H1 (cell line): ENCODE results near the gene SLC13A2. TPM values are rescaled to one million over a fixed set of nuclear protein-coding genes. Genes with fewer than 3 reads are reported as not detected.

ENCODE experiments used
- CTCF ChIA-PET: fragments of 300-600 bp; sonication (Branson Sonifier 250); formaldehyde crosslinking; loops from one replicate; lab custom pipeline; 2021; ENCODE audit not compliant: partially characterized antibody; lab: Charles Lee
- POLR2A ChIA-PET: fragments of 300-600 bp; sonication (Branson Sonifier 250); formaldehyde crosslinking; loops from one replicate; lab custom pipeline; 2021; ENCODE audit warnings: inconsistent platforms; ENCODE audit not compliant: partially characterized antibody; lab: Charles Lee
- DNase-seq, 2 experiments: peaks; one replicate each; pipeline versions ENCODE4 v3.0.0 to v3.0.0-alpha.2; 2010 to 2022; ENCODE audit warnings: low spot score in 2 of 2, low read depth in 1 of 2, mixed read lengths in 1 of 2
- FAIRE-seq: peaks from 2 replicates; lab custom pipeline; 2011; peaks lifted over from hg19 to GRCh38; lab: Jason Lieb, UNC
- H2AFZ ChIP-seq: 2 replicates; pipeline ENCODE4 v1.8.1; 2012; ENCODE audit warnings: low read length, inconsistent platforms
- H2AK5ac ChIP-seq: 2 replicates; pipeline ENCODE4 v1.6.1; 2013; ENCODE audit warnings: low read depth, low read length
- H2BK120ac ChIP-seq: replicated peaks from 2 replicates; pipeline ENCODE3; 2013; ENCODE audit warnings: low read depth, low read length, inconsistent platforms
- H2BK12ac ChIP-seq: 2 replicates; pipeline ENCODE4 v1.6.1; 2013; ENCODE audit warnings: low read depth, low read length
- H2BK15ac ChIP-seq: 2 replicates; pipeline ENCODE4 v1.6.1; 2013; ENCODE audit warnings: low read length
- H2BK20ac ChIP-seq: 2 replicates; pipeline ENCODE4 v1.6.1; 2013; ENCODE audit warnings: low read length
- H2BK5ac ChIP-seq: 2 replicates; pipeline ENCODE4 v1.6.1; 2013; ENCODE audit warnings: low read depth, low read length
- H3K14ac ChIP-seq: 2 replicates; pipeline ENCODE4 v1.6.1; 2013; ENCODE audit warnings: inconsistent platforms; ENCODE audit not compliant: insufficient read length
- H3K18ac ChIP-seq: 2 replicates; pipeline ENCODE4 v1.6.1; 2013; ENCODE audit warnings: low read length; ENCODE audit errors: extremely low read depth
- H3K23ac ChIP-seq: 2 replicates; pipeline ENCODE4 v1.6.1; 2013; ENCODE audit warnings: inconsistent platforms; ENCODE audit not compliant: insufficient read length
- H3K23me2 ChIP-seq: 2 replicates; pipeline ENCODE4 v1.6.1; 2013; ENCODE audit warnings: low read depth, low read length
- H3K27ac ChIP-seq: 2 replicates; pipeline ENCODE4 v1.6.1; 2011; ENCODE audit warnings: low read depth, low read length, inconsistent platforms
- H3K27me3 ChIP-seq, 4 experiments: replicated peaks in 1 of 4; 1 replicate in 1 of 4; 2 replicates in 3 of 4; pipeline versions ENCODE4 v1.6.1 to v1.8.1; 2011 to 2013; ENCODE audit warnings: low read length in 3 of 4, mild to moderate bottlenecking in 3 of 4, inconsistent platforms in 2 of 4, mixed read lengths in 2 of 4, moderate library complexity in 1 of 4; ENCODE audit not compliant: control insufficient read depth in 3 of 4, insufficient read depth in 3 of 4; ENCODE audit errors: extremely low read depth in 1 of 4
- H3K36me3 ChIP-seq, 4 experiments: 2 replicates each; pipeline versions ENCODE4 v1.6.1 to v1.8.1; 2011 to 2013; ENCODE audit warnings: mild to moderate bottlenecking in 4 of 4, low read length in 3 of 4, moderate library complexity in 2 of 4, control low read depth in 1 of 4, inconsistent platforms in 1 of 4; ENCODE audit not compliant: insufficient read depth in 4 of 4, control insufficient read depth in 2 of 4
- H3K4ac ChIP-seq: replicated peaks from 2 replicates; pipeline ENCODE3; 2013; ENCODE audit warnings: low read length, low read depth, mixed read lengths, inconsistent platforms; ENCODE audit not compliant: insufficient read length
- H3K4me1 ChIP-seq, 4 experiments: replicated peaks in 1 of 4; 1 replicate in 1 of 4; 2 replicates in 3 of 4; pipeline versions ENCODE4 v1.6.1 to v1.8.1; 2011 to 2013; ENCODE audit warnings: low read length in 3 of 4, inconsistent platforms in 2 of 4, mixed read lengths in 1 of 4; ENCODE audit not compliant: insufficient read depth in 4 of 4, control insufficient read depth in 3 of 4
- H3K4me2 ChIP-seq, 2 experiments: 2 replicates each; pipeline versions ENCODE4 v1.6.1 to v1.8.1; 2011 to 2013; ENCODE audit warnings: low read depth in 2 of 2, low read length in 2 of 2, control low read depth in 1 of 2, inconsistent platforms in 1 of 2, mild to moderate bottlenecking in 1 of 2; ENCODE audit not compliant: insufficient read depth in 1 of 2
- H3K4me3 ChIP-seq, 4 experiments: fragments of 200-600, 300-600 bp in 1 of 4; sonication (generic), shearing (Covaris generic), sonication (Bioruptor Twin) in 1 of 4; 2 replicates each; pipeline versions ENCODE4 v1.5.1 to v1.8.1; 2011 to 2016; ENCODE audit warnings: low read length in 4 of 4, low read depth in 3 of 4, control low read depth in 2 of 4, inconsistent platforms in 2 of 4, mild to moderate bottlenecking in 2 of 4, mixed read lengths in 1 of 4, moderate library complexity in 1 of 4; ENCODE audit not compliant: insufficient read depth in 2 of 4; ENCODE audit errors: extremely low read depth in 1 of 4
- H3K56ac ChIP-seq: replicated peaks from 2 replicates; pipeline ENCODE3; 2013; ENCODE audit warnings: low read depth, mild to moderate bottlenecking, mixed read lengths, low read length, inconsistent platforms; ENCODE audit not compliant: insufficient read length
- H3K79me1 ChIP-seq: 2 replicates; pipeline ENCODE4 v1.6.1; 2013; ENCODE audit warnings: low read depth, low read length, control low read depth
- H3K79me2 ChIP-seq, 2 experiments: 2 replicates each; pipeline versions ENCODE4 v1.6.1 to v1.8.1; 2012 to 2013; ENCODE audit warnings: low read length in 2 of 2, mild to moderate bottlenecking in 2 of 2, inconsistent platforms in 1 of 2; ENCODE audit not compliant: insufficient read depth in 2 of 2, control insufficient read depth in 1 of 2
- H3K9ac ChIP-seq, 4 experiments: replicated peaks in 1 of 4; 1 replicate in 1 of 4; 2 replicates in 3 of 4; pipeline versions ENCODE4 v1.6.1 to v1.8.1; 2011 to 2013; ENCODE audit warnings: low read depth in 3 of 4, low read length in 3 of 4, control low read depth in 2 of 4, mild to moderate bottlenecking in 2 of 4, moderate library complexity in 2 of 4, inconsistent platforms in 1 of 4; ENCODE audit errors: extremely low read depth in 1 of 4
- H3K9me3 ChIP-seq, 2 experiments: 2 replicates each; pipeline versions ENCODE4 v1.6.1 to v1.8.1; 2012 to 2013; ENCODE audit warnings: mild to moderate bottlenecking in 2 of 2, moderate library complexity in 2 of 2, control low read depth in 1 of 2, inconsistent platforms in 1 of 2, low read depth in 1 of 2, low read length in 1 of 2, mixed read lengths in 1 of 2; ENCODE audit not compliant: insufficient read depth in 2 of 2
- H4K20me1 ChIP-seq, 2 experiments: replicated peaks in 1 of 2; 2 replicates each; pipeline versions ENCODE3 to v1.8.1; 2011 to 2013; ENCODE audit warnings: inconsistent platforms in 2 of 2, low read length in 2 of 2, mild to moderate bottlenecking in 1 of 2; ENCODE audit not compliant: insufficient read depth in 2 of 2, control insufficient read depth in 1 of 2
- H4K5ac ChIP-seq: 2 replicates; pipeline ENCODE4 v1.6.1; 2013; ENCODE audit warnings: low read length, low read depth, mixed read lengths, inconsistent platforms; ENCODE audit not compliant: insufficient read length
- H4K8ac ChIP-seq: 2 replicates; pipeline ENCODE4 v1.8.0; 2013; ENCODE audit warnings: mild to moderate bottlenecking, moderate library complexity, low read length, inconsistent platforms; ENCODE audit not compliant: insufficient read depth; ENCODE audit errors: extremely low read depth
- H4K91ac ChIP-seq: replicated peaks from 2 replicates; pipeline ENCODE3; 2013; ENCODE audit warnings: low read length, mixed read lengths, inconsistent platforms; ENCODE audit not compliant: insufficient read length
- BCL11A ChIP-seq, 2 experiments: IDR thresholded peaks; one replicate each; pipeline ENCODE4 v1.6.1; 2011; ENCODE audit warnings: low read depth in 2 of 2, low read length in 2 of 2, mild to moderate bottlenecking in 2 of 2
- CBX8 ChIP-seq: fragments of 300-800, 300-1000 bp; sonication (generic); IDR thresholded peaks from 2 replicates; pipeline ENCODE4 v1.7.1; 2016; ENCODE audit warnings: low read depth, low read length, borderline replicate concordance
- NRF1 ChIP-seq: IDR thresholded peaks from 2 replicates; pipeline ENCODE4 v1.6.1; 2011; ENCODE audit warnings: mild to moderate bottlenecking, low read depth, low read length, improper control_type of control experiment
- POLR2AphosphoS5 ChIP-seq: IDR thresholded peaks from 2 replicates; pipeline ENCODE4 v1.6.1; 2011; ENCODE audit warnings: low read depth, low read length
- POU5F1 ChIP-seq: IDR thresholded peaks from 2 replicates; pipeline ENCODE4 v1.6.1; 2011; ENCODE audit warnings: low read depth, mild to moderate bottlenecking, low read length, moderate library complexity
- RAD21 ChIP-seq, 2 experiments: IDR thresholded peaks in 1 of 2; conservative IDR thresholded peaks in 1 of 2; 2 replicates each; pipeline ENCODE4 v1.6.1; 2011; ENCODE audit warnings: low read depth in 2 of 2, low read length in 2 of 2, improper control_type of control experiment in 1 of 2, inconsistent platforms in 1 of 2, mild to moderate bottlenecking in 1 of 2, moderate library complexity in 1 of 2
- SP1 ChIP-seq: IDR thresholded peaks from 2 replicates; pipeline ENCODE4 v1.6.1; 2011; ENCODE audit warnings: low read depth, low read length
- SP2 ChIP-seq: IDR thresholded peaks from 2 replicates; pipeline ENCODE4 v1.6.1; 2012; ENCODE audit warnings: mild to moderate bottlenecking, low read length, inconsistent platforms
- SRF ChIP-seq: IDR thresholded peaks from 2 replicates; pipeline ENCODE4 v1.6.1; 2011; ENCODE audit warnings: mild to moderate bottlenecking, low read depth, low read length, moderate library complexity
- TAF7 ChIP-seq: optimal IDR thresholded peaks from 2 replicates; pipeline ENCODE3; 2011; ENCODE audit warnings: low read depth, mild to moderate bottlenecking, inconsistent platforms, low read length, moderate library complexity, borderline replicate concordance
- TEAD4 ChIP-seq: IDR thresholded peaks from 2 replicates; pipeline ENCODE4 v1.6.1; 2012; ENCODE audit warnings: low read depth, low read length, inconsistent platforms, mixed read lengths
- WGBS, 2 experiments: shearing (Covaris generic) in 1 of 2; methylation state at CpG; one replicate each; pipeline versions ENCODE4 v1.1.6 to v1.1.7; 2013 to 2015; ENCODE audit warnings: low lambda C conversion rate in 2 of 2, mixed read lengths in 2 of 2, inconsistent platforms in 1 of 2, low coverage in 1 of 2, missing lambda C conversion rate in 1 of 2; ENCODE audit not compliant: insufficient replicate concordance in 2 of 2, insufficient coverage in 1 of 2, insufficient read length in 1 of 2; ENCODE audit errors: extremely low coverage in 1 of 2, missing lambda C conversion rate in 1 of 2; 5-methylcytosine and 5-hydroxymethylcytosine counted together
- polyA plus RNA-seq, 7 experiments: library from polyadenylated mRNA; depleted of rRNA in 3 of 7; stranded (reverse) in 5 of 7; unstranded in 2 of 7; fragments of >200 nt in 5 of 7; fragments of 200-250 nt in 2 of 7; gene quantifications; 1 replicate in 5 of 7; 2 replicates in 1 of 7; 4 replicates in 1 of 7; pipeline versions ENCODE4 v1.2.1 to v1.2.3, GENCODE V29; 2011 to 2013; ENCODE audit warnings: missing spikeins in 2 of 7, mixed read lengths in 2 of 7
- total RNA-seq: library from RNA; stranded (reverse); fragmentation: NEBNext Ultra II Directional; extraction: Animal tissue kit (Norgen Biotek cat#: 25700); gene quantifications from 2 replicates; pipeline ENCODE4 v1.2.1, GENCODE V29; 2021
- TF ChIP-seq, protein P1 (sequence below): IDR thresholded peaks from 2 replicates; pipeline ENCODE4 v1.6.1; 2012; ENCODE audit warnings: inconsistent platforms

SLC13A2 gene
- total and polyA plus RNA-seq, 2 of the 8 experiments (the other 6 are each of a cell fraction or from before 2014, with no cell fraction given), result not detected

DNA sequence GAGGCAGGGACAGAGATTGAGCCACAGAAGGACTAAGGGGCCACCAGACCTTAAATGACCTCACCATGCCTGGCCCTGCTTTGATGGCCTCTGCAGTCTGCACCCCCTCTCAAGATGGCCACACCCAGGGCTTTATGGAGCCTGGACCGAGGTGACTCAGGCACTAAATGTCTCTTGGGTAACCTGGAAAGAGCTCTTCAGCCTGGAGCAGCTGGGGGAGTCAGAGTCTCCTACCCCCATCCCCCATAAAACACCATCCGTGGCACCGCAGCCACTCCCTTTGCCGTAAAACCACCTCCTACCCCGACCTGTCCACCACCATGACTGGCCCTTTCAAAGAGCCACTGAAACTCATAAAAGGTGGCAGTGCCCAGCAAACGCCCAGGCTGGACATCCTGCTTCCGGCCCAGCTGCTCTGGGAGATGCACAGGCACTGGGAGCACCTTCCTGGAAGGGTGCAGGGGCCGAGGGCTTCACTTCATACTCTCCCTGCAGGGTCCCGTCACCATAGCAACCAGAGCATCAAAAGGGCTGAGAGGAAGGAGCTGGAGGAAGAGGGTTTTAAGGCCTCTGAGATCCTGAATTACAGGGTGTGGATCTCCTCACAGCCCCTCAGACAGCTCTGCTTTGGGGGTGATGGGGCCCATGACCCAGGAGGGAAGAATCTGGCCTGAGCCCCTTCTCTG lies 55.0 kb downstream of the SLC13A2 start:
- Histone ChIP-seq H3K23me2 (no peaks in the 10 kb centered on the region), H4K5ac (no peak overlapping the region), H4K8ac (no peak overlapping the region), H2BK5ac (no peak overlapping the region), H3K4ac (no peak overlapping the region), H3K79me1 (no peaks in the 10 kb centered on the region), H3K4me3 (no peak overlapping the region), H3K9ac (no peak overlapping the region), H3K9me3 (no peaks in the 10 kb centered on the region), H3K79me2 (no peaks in the 10 kb centered on the region), H3K23ac (no peak overlapping the region), H2AK5ac (no peak overlapping the region), H3K27me3 (no peaks in the 10 kb centered on the region), H3K14ac (no peak overlapping the region), H2BK20ac (no peak overlapping the region), H3K36me3 (no peaks in the 10 kb centered on the region), H3K4me2 (no peak overlapping the region), H3K18ac (no peak overlapping the region), H2AFZ (no peak overlapping the region), H4K91ac (no peak overlapping the region), H3K4me1 (peaks cover 0 to 5% (median 0%) of the 10 kb centered on the region in 4 experiments; a peak in 2 of 7 replicates), H2BK12ac (no peak overlapping the region), H3K27ac (no peak overlapping the region), H4K20me1 (no peaks in the 10 kb centered on the region), H2BK15ac (no peak overlapping the region), H3K56ac (no peak overlapping the region), H2BK120ac (no peak overlapping the region)
- no peak for DNase-seq
- CTCF ChIA-PET, result interaction anchor here (0.9 to 5.9 kb wide), 5 partner anchors 11 to 31 kb away, joined by 3 to 45 read pairs (median 4); no protein-coding TSS in a partner anchor
- WGBS, 2 experiments, result 84% methylated on average over 9 of the region's 9 CpGs; no CpG with 5 or more reads in 1 of the 2 experiments
- POLR2A ChIA-PET, result interaction anchor here (1.1 kb wide), 1 partner anchor 15 kb away, joined by 3 read pairs; no protein-coding TSS in a partner anchor
- no peak for FAIRE-seq
- TF ChIP-seq BCL11A (IDR thresholded peaks at IDR 0.05; ENCODE audit: low read depth in 2 of 2, low read length in 2 of 2), result no peak
- no peak for TF ChIP-seq TAF7
- TF ChIP-seq SP1, result no peak
- no peak for TF ChIP-seq NRF1
- TF ChIP-seq CBX8, result no peak
- TF ChIP-seq SP2, result no peak
- TF ChIP-seq RAD21 (IDR thresholded peaks at IDR 0.05 in 1 of 2, conservative IDR thresholded peaks at IDR 0.05 in 1 of 2; ENCODE audit: low read depth in 2 of 2, low read length in 2 of 2), result no peak
- no peak for TF ChIP-seq POU5F1
- no peak for TF ChIP-seq POLR2AphosphoS5
- no peak for TF ChIP-seq TEAD4
- TF ChIP-seq, protein P1, sequence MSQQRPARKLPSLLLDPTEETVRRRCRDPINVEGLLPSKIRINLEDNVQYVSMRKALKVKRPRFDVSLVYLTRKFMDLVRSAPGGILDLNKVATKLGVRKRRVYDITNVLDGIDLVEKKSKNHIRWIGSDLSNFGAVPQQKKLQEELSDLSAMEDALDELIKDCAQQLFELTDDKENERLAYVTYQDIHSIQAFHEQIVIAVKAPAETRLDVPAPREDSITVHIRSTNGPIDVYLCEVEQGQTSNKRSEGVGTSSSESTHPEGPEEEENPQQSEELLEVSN, result no peak
- TF ChIP-seq SRF, result no peak
